Small intestine (tissue), 7 donors: ENCODE results near the gene SYNE1. TPM values are rescaled to one million over a fixed set of nuclear protein-coding genes. Genes with fewer than 3 reads are reported as not detected.
"Not testable (repeated sequence)": the region's sequence is repeated elsewhere in the genome, so short reads cannot be mapped to it uniquely, and the experiment has no call there.

ENCODE experiments used
- DNase-seq, 2 donors: peaks; one replicate each; pipeline versions ENCODE4 v3.0.0 to v3.0.0-alpha.2; 2013
- FAIRE-seq: peaks from 2 replicates; lab custom pipeline; 2012; peaks lifted over from hg19 to GRCh38; lab: Jason Lieb, UNC
- H3K27ac ChIP-seq, 3 donors: one replicate each; pipeline ENCODE4 v1.5.1; 2013; ENCODE audit warnings: low read length in 2 of 3, mild to moderate bottlenecking in 2 of 3, control low read depth in 1 of 3, inconsistent platforms in 1 of 3, low read depth in 1 of 3, moderate library complexity in 1 of 3
- H3K27me3 ChIP-seq, 3 donors: one replicate each; pipeline ENCODE4 v1.6.1; 2013; ENCODE audit warnings: low read length in 3 of 3, inconsistent platforms in 1 of 3; ENCODE audit not compliant: control insufficient read depth in 3 of 3, insufficient read depth in 3 of 3
- H3K36me3 ChIP-seq, 3 donors: one replicate each; pipeline ENCODE4 v1.6.1; 2013; ENCODE audit warnings: low read length in 3 of 3, inconsistent platforms in 1 of 3, low read depth in 1 of 3, mild to moderate bottlenecking in 1 of 3, moderate library complexity in 1 of 3; ENCODE audit not compliant: control insufficient read depth in 3 of 3, insufficient read depth in 2 of 3
- H3K4me1 ChIP-seq, 3 donors: one replicate each; pipeline ENCODE4 v1.6.1; 2013; ENCODE audit warnings: low read length in 2 of 3, inconsistent platforms in 1 of 3, low read depth in 1 of 3, mild to moderate bottlenecking in 1 of 3, moderate library complexity in 1 of 3; ENCODE audit not compliant: control insufficient read depth in 3 of 3, insufficient read depth in 2 of 3
- H3K4me3 ChIP-seq, 3 donors: one replicate each; pipeline ENCODE4 v1.5.1; 2013; ENCODE audit warnings: low read length in 3 of 3, control low read depth in 1 of 3, inconsistent platforms in 1 of 3, low read depth in 1 of 3, mild to moderate bottlenecking in 1 of 3, moderate library complexity in 1 of 3
- H3K9me3 ChIP-seq, 2 donors: one replicate each; pipeline ENCODE4 v1.6.1; 2013; ENCODE audit warnings: low read depth in 1 of 2, low read length in 1 of 2; ENCODE audit not compliant: control insufficient read depth in 2 of 2, insufficient read depth in 1 of 2
- WGBS, 3 donors: extraction: QIAGEN DNeasy Blood & Tissue Kit; methylation state at CpG; one replicate each; pipeline ENCODE4 v1.1.7; 2013; 5-methylcytosine and 5-hydroxymethylcytosine counted together
- polyA plus RNA-seq, 4 donors: library from polyadenylated mRNA; stranded (reverse) in 3 of 4; unstranded in 1 of 4; fragments of 200-250 nt in 3 of 4; fragments of 120-200 nt in 1 of 4; gene quantifications; one replicate each; pipeline versions ENCODE4 v1.2.1 to v1.2.3, GENCODE V29; 2013
- donor health status: healthy with polysubstance abuse.
- donor health status: control.
- donor health status: control.
- donor health status: Bipolar disorder and iron deficiency.
- donor health status: healthy.

The SYNE1 gene
- polyA plus RNA-seq, 4 donors: 4.0 to 18.9 (median 9.1) TPM

DNA sequence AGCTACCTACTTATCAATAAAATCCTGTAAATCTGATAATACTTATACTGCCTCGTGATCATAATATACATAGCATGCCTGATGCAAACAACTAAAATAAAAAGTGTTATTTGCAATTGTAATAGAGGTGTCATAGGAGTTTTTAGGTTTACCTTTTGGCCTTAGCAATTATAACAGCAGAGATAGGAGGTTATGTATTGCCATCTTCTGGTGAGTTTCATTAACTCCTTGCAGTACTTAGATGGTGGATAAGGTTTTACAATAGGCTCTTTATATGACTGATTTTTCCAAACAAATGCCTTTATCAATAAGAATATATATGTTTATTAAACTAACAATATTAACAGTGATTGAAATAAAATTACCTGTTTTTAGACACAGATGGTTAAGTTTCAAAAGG is 32.7 kb upstream of the SYNE1 start:
- FAIRE-seq: no peak
- Histone ChIP-seq H3K4me1 (no peaks in the 10 kb centered on the region), H3K27me3 (no peaks in the 10 kb centered on the region), H3K27ac (no peak overlapping the region), H3K4me3 (no peak overlapping the region), H3K36me3 (no peaks in the 10 kb centered on the region), H3K9me3 (no peaks in the 10 kb centered on the region)
- 2 to 27% (median 24%) methylated on average over 1 of the region's 1 CpG for WGBS, 3 donors
- no peak for DNase-seq

- FAIRE-seq (no peak), DNase-seq (no peak)
- Histone ChIP-seq H3K4me3 (no peak overlapping the region), H3K36me3 (no peaks in the 10 kb centered on the region), H3K27me3 (no peaks in the 10 kb centered on the region), H3K4me1 (no peaks in the 10 kb centered on the region), H3K27ac (no peak overlapping the region), H3K9me3 (no peaks in the 10 kb centered on the region)
- 78 to 88% (median 81%) methylated on average over 3 of the region's 3 CpGs for WGBS, 3 donors
Measured at GRCh38 chr6:152661776-152662175, 24.6 kb upstream of the SYNE1 start.

- FAIRE-seq (no peak), DNase-seq (no peak)
- Histone ChIP-seq H3K9me3 (no peaks in the 10 kb centered on the region), H3K27me3 (no peaks in the 10 kb centered on the region), H3K4me1 (no peaks in the 10 kb centered on the region), H3K36me3 (no peaks in the 10 kb centered on the region), H3K4me3 (no peak overlapping the region), H3K27ac (no peak overlapping the region)
- WGBS, 3 donors: 56 to 74% (median 62%) methylated on average over 3 of the region's 3 CpGs
Measured at GRCh38 chr6:152651986-152652385, 14.8 kb upstream of the SYNE1 start.

DNA sequence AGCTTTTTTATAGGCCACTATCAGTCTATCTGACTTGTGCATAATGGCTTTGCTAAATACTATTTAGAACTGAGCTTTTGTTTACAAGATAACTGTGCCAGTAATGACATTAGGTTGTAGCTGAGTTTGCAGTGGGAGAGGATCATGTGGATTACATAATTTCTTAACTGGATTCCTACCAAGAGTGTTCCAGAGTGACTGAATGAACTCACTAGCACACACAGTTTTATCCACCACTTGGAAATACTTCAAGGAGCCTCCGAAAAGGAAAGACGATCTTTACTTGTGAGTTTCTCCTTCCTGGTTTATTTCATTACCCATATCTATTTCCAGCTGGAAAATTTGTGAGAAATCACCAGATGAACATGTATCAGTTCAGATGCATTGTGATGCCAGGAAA is 10.9 kb upstream of the SYNE1 start:
- Histone ChIP-seq H3K27me3 (no peaks in the 10 kb centered on the region), H3K4me3 (no peak overlapping the region), H3K9me3 (no peaks in the 10 kb centered on the region), H3K36me3 (no peaks in the 10 kb centered on the region), H3K27ac (no peak overlapping the region), H3K4me1 (no peaks in the 10 kb centered on the region)
- 68 to 86% (median 69%) methylated on average over 2 of the region's 2 CpGs for WGBS, 3 donors
- FAIRE-seq (no peak), DNase-seq (no peak)

- H3K4me1 ChIP-seq, FAIRE-seq, H3K27ac ChIP-seq, H3K4me3 ChIP-seq, H3K9me3 ChIP-seq, DNase-seq, H3K27me3 ChIP-seq, H3K36me3 ChIP-seq: not testable (repeated sequence)
- WGBS, 3 donors: 68 to 82% (median 77%) methylated on average over 4 of the region's 4 CpGs
Measured at GRCh38 chr6:152646732-152647131, 9.6 kb upstream of the SYNE1 start.

GRCh38 chr6:152642578-152643375 is 5.6 kb upstream of the SYNE1 start:
- FAIRE-seq (no peak), DNase-seq (peak; percentile 3 to 11)
- H3K4me3 ChIP-seq: no peak overlapping the region
- H3K36me3 ChIP-seq: no peaks in the 10 kb centered on the region
- H3K27ac ChIP-seq: no peak overlapping the region
- H3K4me1 ChIP-seq: no peaks in the 10 kb centered on the region
- WGBS, 3 donors: 36 to 48% (median 43%) methylated on average over 8 of the region's 8 CpGs
- H3K27me3 ChIP-seq: peaks cover 0 to 13% (median 2%) of the 10 kb centered on the region in 3 donors
- H3K9me3 ChIP-seq: no peaks in the 10 kb centered on the region

DNA sequence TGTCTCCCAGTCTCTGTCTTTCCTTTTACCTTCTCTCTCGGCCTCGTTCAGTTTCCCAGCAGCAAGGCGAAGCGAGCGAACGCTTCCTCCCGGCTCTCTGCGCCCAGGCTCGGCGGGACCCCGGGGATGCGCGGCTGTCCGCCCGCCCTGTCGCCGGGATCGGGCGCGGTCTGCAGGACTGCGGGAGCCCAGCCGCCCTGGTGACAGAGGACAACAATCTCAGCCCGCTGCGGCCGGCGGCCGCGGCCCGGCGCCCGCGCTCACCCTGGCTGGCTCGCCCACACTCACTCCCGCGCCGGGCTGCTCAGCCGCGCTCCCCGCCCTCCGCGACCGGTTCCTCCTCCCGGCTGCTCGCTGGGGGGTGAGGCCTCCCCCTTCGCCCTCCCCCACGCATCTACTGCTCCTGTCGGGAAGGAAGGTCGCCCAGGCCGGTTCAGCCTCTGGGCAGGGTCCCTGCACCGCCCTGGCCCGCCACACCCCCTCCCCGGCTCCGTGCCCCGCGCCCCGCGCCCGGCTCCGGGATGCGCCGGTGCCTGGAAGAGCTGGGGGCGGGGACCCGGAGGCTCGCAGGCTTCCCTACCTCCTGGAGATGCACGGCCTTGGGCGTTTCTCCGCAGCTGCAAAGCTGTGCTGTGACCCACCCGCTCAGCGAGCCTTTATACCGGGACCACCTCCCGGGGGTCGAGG is 410 bp downstream of the SYNE1 start:
- Histone ChIP-seq H3K27me3 (peaks cover 5 to 39% (median 5%) of the 10 kb centered on the region in 3 donors), H3K9me3 (no peaks in the 10 kb centered on the region), H3K4me1 (no peaks in the 10 kb centered on the region), H3K4me3 (peak overlapping the region; percentile 21 to 34 (median 31)), H3K36me3 (no peaks in the 10 kb centered on the region), H3K27ac (no peak overlapping the region)
- DNase-seq (peak in 1 of 2 donors; percentile 15), FAIRE-seq (no peak)
- 1 to 6% (median 2%) methylated on average over 52 to 72 of the region's 72 CpGs for WGBS, 3 donors

DNA sequence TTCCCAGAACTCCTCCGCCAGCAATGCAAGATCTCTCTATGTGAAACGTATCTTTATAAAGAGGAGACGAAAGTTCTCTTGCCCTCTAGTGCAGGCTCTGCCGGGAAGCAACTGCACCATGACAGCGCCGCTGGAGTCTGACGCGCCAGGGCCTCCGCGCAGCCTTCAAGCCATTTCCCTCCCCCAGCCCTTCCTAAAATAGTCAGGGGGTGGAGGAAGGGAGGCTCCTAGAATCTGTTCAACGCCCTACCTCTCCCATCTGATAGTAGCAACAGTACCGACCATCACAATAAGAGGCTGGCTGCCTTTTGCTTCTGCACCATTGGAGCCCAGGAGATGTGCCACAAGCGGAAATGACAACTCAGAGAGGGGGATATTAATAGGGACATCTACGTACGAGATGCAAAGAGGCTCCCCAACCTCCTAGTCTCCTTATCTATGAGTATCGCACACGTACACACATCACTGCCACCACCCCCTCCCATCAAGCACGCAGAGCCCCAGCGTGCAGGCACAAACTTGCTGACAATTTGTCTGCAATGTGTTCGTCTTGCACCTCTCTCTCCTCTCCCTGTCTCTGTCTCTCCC is 1.0 kb downstream of the SYNE1 start:
- Histone ChIP-seq H3K36me3 (no peaks in the 10 kb centered on the region), H3K4me1 (no peaks in the 10 kb centered on the region), H3K27me3 (peaks cover 5 to 39% (median 5%) of the 10 kb centered on the region in 3 donors), H3K4me3 (peak overlapping the region; percentile 21 to 34 (median 31)), H3K9me3 (no peaks in the 10 kb centered on the region), H3K27ac (no peak overlapping the region)
- WGBS, 3 donors: 4 to 23% (median 8%) methylated on average over 20 of the region's 20 CpGs
- DNase-seq (peak in 1 of 2 donors; percentile 5), FAIRE-seq (no peak)
